Measurements from ENCODE around the gene NPB. TPM values are rescaled to one million over a fixed set of nuclear protein-coding genes. Genes with fewer than 3 reads are reported as not detected.
A peak's percentile ranks its signal among the peaks of the same experiment; 100 is the strongest.

Gene NPB
- total RNA-seq, 2 experiments from 2014 or later = 0.23 TPM; not detected in 1

DNA sequence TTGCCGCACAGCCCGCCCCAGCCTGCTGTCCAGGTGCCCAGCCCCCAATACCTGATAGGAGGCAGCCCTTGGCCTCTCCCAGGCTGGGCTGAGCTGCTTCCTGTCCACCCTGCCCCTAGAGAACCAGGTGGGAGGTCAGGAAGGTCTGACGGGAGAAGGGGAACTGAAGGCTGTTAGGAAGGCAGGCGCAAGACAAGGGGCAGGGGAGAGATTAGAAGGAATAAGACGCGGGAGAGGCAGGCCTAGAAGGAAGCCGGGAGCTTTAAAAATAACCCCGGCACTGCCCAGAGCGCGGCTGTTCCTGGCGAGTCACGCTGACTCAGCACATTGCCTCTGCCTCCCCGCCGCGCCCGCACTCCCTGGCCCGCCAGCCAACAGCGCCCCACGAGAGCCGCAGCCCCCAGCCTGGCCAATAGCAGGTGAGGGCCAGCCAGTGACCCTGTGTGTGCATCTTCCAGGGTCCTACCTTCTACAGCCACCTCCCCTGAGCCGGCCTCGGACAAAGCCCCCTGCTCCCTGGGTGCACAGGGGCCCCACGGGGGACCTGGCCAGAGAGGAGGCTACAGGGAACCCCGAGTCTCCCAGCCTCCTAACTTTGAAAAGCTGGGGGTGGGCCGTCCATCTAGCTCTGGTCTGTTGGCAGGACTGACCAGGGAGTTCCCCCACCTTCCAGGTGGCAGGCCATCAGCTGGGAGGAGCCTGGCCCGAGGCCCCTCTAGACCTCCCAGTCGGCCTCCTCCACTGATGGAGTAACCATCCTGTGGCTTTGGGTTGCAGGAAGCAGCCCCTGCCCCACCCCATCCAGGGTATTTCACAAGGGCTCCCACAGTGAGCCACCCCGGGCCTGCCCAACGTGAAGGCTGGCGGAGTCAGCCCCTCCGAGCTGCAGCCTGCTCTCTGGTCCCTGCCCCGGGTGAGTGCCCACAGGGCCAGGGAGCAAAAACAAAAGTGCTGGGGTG is 21.5 kb downstream of the NPB start:
- DNase-seq (no peak), ATAC-seq (no peak)
- H3K4me3 Mint-ChIP-seq = no peak overlapping the region
- no peaks in the 10 kb centered on the region for H3K9me3 Mint-ChIP-seq (ENCODE audit: low read depth)
- peaks cover 2% of the 10 kb centered on the region for H3K36me3 Mint-ChIP-seq
- CTCF ChIA-PET = interaction anchor here (0.7 to 1.3 kb wide), 2 partner anchors 36 to 40 kb away, joined by 3 to 4 read pairs; no protein-coding TSS in a partner anchor
- no peaks in the 10 kb centered on the region for H3K27me3 Mint-ChIP-seq
- peak overlapping the region; percentile 54 for H3K27ac Mint-ChIP-seq
- peaks cover 24% of the 10 kb centered on the region for H3K4me1 Mint-ChIP-seq

DNA sequence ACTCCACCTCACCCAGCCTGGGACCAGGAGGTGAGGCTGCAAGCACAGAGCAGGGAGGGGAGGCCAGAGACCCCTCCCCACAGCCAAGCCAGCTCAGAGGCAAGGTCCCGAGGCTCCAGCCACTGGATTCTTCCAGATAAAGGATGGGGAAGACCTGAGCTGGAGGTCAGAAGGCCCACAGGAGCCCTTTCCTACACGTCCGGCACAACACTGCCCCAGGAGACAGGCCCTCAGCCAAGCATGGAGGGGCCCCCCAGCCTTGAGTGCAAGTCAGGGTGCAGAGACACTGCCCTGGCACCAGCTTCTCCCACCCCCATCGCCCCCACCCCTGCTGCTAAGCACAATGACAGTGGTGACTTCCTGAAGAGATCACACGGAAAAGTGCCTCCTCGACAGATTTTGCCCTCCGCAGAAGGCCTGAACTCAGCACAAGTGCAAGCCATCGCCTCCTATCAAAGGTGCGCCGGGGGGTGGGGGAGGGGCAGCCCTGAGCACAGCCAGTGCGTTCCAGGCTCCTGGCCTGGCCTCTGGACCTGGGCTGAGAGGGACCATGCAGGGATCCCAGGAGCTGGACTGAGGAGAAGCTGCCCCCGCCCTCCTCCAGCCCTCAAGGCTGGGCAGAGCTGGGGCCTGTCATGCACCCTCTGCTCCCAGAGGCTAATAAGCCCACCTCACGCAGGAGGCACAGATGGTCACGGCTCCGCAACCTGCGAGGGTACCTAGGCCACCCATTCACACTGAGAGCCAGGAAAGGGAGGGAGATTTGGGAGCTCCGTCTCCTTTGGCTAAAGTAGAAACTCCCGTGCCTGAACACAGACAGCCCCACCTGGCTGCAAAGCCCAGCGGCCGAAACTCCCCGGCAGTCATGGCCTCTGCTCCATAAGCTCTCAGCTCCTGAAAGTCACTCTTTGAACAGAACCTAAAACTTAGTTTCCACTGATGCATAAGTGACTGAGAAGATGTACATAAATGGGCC is 22.8 kb downstream of the NPB start:
- peaks cover 2% of the 10 kb centered on the region for H3K27me3 Mint-ChIP-seq
- H3K4me3 Mint-ChIP-seq = peak overlapping the region; percentile 11
- H3K9me3 Mint-ChIP-seq (ENCODE audit: low read depth) = no peaks in the 10 kb centered on the region
- no peak for ATAC-seq
- CTCF ChIA-PET = interaction anchor here (1.3 to 3.6 kb wide), 3 partner anchors 9 to 95 kb away, joined by 4 to 26 read pairs (median 5); no protein-coding TSS in a partner anchor
- DNase-seq = no peak
- peaks cover 25% of the 10 kb centered on the region for H3K4me1 Mint-ChIP-seq
- peak overlapping the region; percentile 17 for H3K27ac Mint-ChIP-seq
- peaks cover 2% of the 10 kb centered on the region for H3K36me3 Mint-ChIP-seq

DNA sequence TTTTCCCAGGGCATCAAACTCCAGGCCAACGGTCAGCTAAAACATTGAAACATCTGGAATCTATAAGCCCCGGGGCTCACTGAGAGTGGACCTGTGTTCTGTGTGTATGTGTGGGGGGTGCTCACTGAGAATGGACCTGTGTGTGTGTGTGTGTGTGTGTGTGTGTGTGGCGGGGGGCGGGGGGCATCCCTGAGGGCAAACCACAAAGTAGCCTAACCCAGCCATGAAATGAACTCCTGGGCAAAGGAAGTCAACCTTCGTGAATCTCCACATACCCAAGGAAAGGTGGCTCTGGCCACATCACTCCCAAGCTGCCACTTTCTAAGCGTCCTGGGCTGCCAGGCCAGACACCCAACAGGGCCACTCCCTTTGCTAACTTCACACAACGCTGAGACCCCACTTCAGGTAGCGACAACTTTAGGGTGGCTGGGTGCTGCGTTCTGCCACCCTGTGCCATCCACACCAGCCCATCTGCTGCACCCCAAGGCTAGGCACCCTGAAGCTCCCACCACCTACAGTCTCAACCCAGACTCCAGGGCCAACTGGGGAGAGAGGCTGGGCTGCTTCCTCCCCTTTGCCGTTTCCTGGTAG is 23.9 kb downstream of the NPB start:
- CTCF ChIA-PET = interaction anchor here (0.6 to 3.6 kb wide), 7 partner anchors 10 to 147 kb away, joined by 3 to 26 read pairs (median 5); no protein-coding TSS in a partner anchor
- peak; percentile 13 for ATAC-seq
- Mint-ChIP-seq H3K27ac (peak overlapping the region; percentile 85), H3K36me3 (peaks cover 2% of the 10 kb centered on the region), H3K27me3 (peaks cover 2% of the 10 kb centered on the region), H3K4me1 (peaks cover 25% of the 10 kb centered on the region), H3K9me3 (ENCODE audit: low read depth) (no peaks in the 10 kb centered on the region), H3K4me3 (peak overlapping the region; percentile 79)
- no peak for DNase-seq

DNA sequence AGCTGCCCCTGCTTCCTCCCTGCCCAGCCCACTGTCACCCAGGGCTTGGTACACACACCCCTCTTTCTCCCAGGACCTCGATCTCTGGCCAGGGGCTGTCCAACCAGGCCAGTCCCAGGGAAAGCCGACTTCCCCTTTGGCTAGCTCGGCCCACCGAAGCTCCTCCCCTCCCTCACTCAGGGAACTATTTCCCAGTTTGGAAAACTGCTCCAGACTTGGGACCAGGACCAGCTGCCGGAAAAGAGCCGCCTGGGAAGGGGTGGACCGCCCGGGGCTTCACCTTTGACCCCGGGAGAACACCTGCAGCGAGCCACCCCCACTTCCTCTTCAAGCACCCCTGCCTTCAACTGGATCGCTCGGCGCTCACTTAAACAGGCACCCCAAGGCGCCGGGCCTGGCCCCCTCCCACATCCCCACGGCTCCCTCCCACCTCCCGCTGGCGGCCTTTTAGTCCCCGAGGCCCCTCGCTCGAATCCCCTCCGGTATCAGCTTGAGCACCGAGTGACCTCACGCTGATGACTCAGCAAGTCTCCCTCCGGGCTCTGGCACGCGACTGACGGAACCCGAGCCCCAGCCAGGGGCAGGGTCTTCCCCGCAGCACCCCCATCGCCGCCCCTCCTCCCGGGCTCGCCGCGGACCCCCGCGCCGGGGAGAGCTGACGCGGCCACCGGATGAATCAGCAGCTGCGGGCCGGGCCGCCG is 24.6 kb downstream of the NPB start:
- H3K4me3 Mint-ChIP-seq = peak overlapping the region; percentile 79
- no peaks in the 10 kb centered on the region for H3K9me3 Mint-ChIP-seq (ENCODE audit: low read depth)
- DNase-seq (peak; percentile 75), ATAC-seq (peak; percentile 20)
- CTCF ChIA-PET = interaction anchor here (0.6 to 3.6 kb wide), 10 partner anchors 10 to 147 kb away, joined by 3 to 26 read pairs (median 6); partner anchors contain the start of genes ANAPC11 and PYCR1
- H3K27ac Mint-ChIP-seq = peak overlapping the region; percentile 85
- peaks cover 2% of the 10 kb centered on the region for H3K27me3 Mint-ChIP-seq
- peaks cover 2% of the 10 kb centered on the region for H3K36me3 Mint-ChIP-seq
- H3K4me1 Mint-ChIP-seq = peaks cover 25% of the 10 kb centered on the region

DNA sequence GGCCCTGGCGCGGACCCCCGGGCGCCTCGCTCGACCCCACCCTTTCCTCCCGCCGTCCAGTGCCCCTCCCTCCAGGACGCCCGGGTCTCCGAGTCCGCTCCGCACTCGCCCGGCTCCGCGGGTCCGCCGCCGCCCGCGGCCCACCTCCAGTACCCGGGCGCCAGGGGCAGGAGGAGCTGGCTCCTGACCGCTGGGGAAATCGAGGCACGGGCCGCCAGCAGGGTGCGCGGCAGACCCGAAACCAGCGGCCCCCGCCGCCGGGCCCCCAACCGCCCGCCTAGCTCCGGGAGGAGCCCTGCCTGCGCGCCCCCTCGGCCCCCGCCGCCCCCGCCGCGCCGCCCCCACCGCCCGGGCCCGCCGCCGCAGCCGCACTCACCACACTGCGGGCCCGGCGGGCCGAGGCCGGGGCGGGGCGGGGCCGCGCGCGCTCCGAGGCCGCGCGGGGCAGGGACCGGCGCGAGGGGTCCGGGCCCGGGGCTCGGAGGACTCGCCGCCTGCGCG is 25.2 kb downstream of the NPB start:
- Mint-ChIP-seq H3K27ac (no peak overlapping the region), H3K9me3 (ENCODE audit: low read depth) (no peaks in the 10 kb centered on the region), H3K27me3 (peaks cover 2% of the 10 kb centered on the region), H3K4me1 (peaks cover 26% of the 10 kb centered on the region), H3K4me3 (peak overlapping the region; percentile 79), H3K36me3 (peaks cover 1% of the 10 kb centered on the region)
- DNase-seq = no peak
- CTCF ChIA-PET = interaction anchor here (0.7 to 3.6 kb wide), 12 partner anchors 10 to 196 kb away, joined by 3 to 26 read pairs (median 6); partner anchors contain the start of genes ANAPC11, CENPX, DCXR and LRRC45
- peak; percentile 14 for ATAC-seq

DNA sequence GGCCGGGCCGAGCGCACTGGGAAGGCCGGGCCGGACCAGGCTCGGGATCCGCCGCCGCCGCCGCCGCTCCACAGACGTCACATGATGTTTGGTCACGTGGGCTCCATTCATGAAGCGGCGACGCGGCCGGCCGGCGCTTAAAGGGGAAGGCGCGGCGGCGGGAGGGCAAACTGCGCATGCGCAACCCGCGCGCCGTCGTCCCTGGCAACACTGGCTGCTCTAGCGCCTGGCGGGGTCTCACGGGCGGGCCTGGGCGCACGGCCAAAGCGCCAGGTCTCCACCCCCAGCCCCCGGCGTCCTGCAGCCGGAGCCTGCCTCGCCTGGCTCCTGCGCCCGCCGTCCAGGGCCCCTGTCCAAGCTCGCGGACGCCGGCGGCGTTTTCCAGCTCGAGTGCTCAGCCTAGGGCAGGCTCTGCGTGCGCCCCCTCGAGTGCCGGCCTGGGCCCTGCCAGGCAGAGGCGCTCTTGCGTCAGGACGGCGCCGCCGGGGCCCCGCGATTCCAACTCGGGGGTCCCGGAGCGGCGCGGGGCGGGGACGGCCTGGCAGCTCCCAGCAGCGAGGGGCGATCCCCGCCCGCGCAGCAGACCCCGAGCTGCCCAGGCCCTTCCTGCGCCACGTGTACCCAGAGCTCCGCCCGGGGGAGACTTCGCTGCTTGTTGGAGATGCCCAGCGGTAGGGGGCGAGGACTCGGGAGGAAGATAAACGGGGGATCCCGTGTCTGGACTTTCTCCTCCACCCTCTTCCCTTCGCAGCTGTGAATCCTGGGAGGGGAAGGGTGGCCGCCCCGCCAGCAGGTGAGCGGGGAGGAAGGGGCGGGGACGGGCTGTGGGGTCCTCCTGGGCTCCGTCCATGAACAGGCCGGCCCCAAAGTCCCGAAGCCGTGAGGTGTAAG is 25.9 kb downstream of the NPB start, which contains the start of gene MAFG:
Gene MAFG, minus strand, starts transcription at position 83 of the 891 bp plus-strand sequence. CDS start 4,550 bp downstream, outside the sequence.
- Mint-ChIP-seq H3K4me1 (peaks cover 28% of the 10 kb centered on the region), H3K36me3 (no peaks in the 10 kb centered on the region), H3K4me3 (peak within 1 kb of the TSS; percentile 79), H3K27me3 (peaks cover 2% of the 10 kb centered on the region), H3K9me3 (ENCODE audit: low read depth) (no peaks in the 10 kb centered on the region), H3K27ac (peak within 1 kb of the TSS; percentile 85)
- DNase-seq = peak; percentile 93
- ATAC-seq = peak; percentile 76
- CTCF ChIA-PET = interaction anchor here (0.7 to 3.6 kb wide), 13 partner anchors 9 to 197 kb away, joined by 3 to 26 read pairs (median 6); partner anchors contain the start of genes ANAPC11, CENPX, DCXR and LRRC45

DNA sequence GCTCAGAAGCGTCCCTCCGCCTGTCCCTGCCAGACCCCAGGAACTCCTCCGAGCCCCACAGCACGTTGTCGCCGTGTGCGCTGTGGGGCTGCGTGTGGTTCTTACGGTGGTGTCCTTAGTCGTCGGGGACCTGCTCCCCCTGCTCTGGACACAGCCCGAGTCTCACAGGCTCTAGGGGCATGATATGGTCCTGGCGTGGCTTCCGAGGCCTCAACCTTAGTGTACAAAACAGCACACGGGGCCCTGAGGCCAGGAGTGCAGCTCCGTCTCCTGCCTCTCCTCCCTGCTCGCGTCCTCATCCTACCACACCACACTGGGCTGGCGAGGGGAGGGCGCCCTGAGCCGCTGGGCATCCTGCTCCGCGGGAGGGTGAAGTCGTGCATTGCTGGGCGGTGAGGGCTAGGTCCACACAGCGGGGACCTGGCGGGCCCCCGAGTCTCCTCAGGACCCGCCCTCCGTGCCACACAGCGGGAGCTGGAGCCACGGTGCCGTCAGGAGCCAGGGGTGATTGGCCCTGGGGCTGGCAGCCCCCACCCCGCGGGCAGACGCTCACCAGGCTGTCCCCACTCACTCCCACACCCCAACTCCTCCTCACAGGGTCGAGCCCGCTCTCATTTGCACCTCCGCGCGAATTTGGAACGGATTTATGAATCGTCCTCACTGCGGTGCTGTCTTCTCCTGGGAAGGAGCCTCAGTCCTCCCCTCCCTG is 26.7 kb downstream of the NPB start:
- H3K27ac Mint-ChIP-seq = no peak overlapping the region
- H3K36me3 Mint-ChIP-seq = no peaks in the 10 kb centered on the region
- DNase-seq = no peak
- H3K4me3 Mint-ChIP-seq = peak overlapping the region; percentile 57
- peaks cover 32% of the 10 kb centered on the region for H3K4me1 Mint-ChIP-seq
- ATAC-seq = no peak
- H3K9me3 Mint-ChIP-seq (ENCODE audit: low read depth) = no peaks in the 10 kb centered on the region
- peaks cover 2% of the 10 kb centered on the region for H3K27me3 Mint-ChIP-seq
- CTCF ChIA-PET = interaction anchor here (1.0 to 3.6 kb wide), 7 partner anchors 8 to 197 kb away, joined by 3 to 26 read pairs (median 7); partner anchors contain the start of genes ANAPC11, CENPX, LRRC45 and PYCR1

DNA sequence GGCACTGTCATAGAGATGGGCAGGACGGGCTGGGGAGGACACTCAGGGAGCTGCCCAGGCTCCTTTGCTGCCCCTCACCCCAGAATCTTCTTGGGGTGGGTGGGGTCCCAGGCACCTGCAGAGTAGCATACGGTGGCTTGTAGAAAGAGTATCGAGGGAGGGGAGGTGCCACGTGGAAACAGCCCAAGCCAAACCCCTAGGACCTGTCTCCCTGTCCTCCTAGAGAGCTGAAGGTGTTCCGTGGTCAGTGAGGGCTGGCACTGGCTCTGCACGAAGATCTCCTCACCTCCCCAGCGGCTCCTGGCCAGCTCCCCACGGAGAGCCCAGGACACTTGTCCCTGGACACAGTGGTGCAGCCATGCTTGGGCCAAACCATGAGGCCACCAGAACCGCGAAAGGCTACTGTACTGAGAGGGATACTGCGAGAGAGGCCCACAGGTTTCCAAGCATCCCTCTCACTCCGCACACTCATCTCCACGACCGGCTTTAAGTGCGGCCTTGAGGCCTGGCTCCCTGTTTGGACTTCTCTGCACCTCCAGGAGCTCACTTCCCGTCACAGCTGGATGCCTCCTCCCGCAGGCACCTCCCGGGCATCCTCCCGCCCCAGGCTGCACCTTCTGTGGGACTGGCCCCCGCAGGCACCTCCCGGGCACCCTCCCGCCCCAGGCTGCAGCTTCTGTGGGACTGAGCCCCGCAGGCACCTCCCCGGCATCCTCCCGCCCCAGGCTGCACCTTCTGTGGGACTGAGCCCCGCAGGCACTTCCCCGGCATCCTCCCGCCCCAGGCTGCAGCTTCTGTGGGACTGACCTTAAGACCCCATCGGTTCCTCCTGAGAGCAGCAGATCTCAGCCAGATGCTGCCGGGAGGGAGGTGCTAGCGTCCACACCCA is 27.5 kb downstream of the NPB start:
- Mint-ChIP-seq H3K4me1 (peaks cover 30% of the 10 kb centered on the region), H3K9me3 (ENCODE audit: low read depth) (no peaks in the 10 kb centered on the region), H3K4me3 (peak overlapping the region; percentile 24), H3K27me3 (peaks cover 2% of the 10 kb centered on the region), H3K27ac (no peak overlapping the region), H3K36me3 (no peaks in the 10 kb centered on the region)
- DNase-seq (no peak), ATAC-seq (no peak)
- CTCF ChIA-PET = interaction anchor here (1.8 to 2.3 kb wide), 3 partner anchors 30 to 101 kb away, joined by 6 to 14 read pairs (median 10); partner anchors contain the start of gene ANAPC11

DNA sequence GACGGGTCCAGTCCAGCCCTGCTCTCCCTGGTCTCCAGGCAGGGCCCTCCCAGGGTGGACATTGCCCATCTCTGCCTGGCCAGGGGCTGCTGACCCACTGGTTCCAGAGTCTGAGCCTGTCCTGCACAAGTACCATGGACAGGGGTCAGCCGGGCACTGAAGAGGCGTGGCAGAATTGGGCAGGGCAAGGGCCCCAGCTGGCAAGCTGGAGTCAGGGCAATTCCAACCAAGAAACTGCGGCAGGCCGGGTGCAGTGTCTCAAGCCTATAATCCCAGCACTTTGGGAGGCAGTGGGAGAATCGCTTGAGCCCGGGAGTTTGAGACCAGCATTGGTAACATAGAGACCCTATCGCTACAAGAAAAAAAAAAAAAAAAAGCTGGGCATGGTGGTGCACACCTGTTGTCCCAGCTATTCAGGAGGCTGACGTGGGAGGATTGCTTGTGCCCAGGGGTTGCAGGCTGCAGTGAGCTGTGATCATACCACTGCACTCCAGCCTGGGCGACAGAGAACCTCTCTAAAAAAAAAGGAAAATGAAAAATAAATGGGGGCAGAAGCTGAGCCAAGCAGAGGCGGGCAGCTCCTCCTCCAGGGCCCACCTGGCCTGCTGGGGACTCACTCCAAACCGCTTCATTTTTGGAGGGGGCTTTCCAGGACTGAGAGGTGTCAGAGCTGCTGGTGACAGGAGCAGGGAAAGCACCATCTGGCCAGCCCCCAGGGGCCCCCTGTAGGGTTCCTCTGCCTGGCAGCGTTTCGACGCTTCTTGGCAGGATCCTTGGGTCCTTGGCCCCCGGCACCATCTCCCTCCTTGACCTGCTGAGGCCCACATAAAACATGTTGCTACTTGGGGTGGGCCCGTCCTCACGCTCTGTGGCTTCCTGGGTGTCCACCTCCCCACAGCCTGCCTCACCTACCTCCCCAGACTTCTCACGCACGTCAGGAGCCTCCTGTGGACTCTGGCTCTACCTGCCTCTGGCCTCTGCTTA is 28.4 kb downstream of the NPB start:
- no peaks in the 10 kb centered on the region for H3K9me3 Mint-ChIP-seq (ENCODE audit: low read depth)
- CTCF ChIA-PET = interaction anchor here (0.6 to 1.8 kb wide), 2 partner anchors 29 to 89 kb away, joined by 3 to 10 read pairs; no protein-coding TSS in a partner anchor
- H3K36me3 Mint-ChIP-seq = no peaks in the 10 kb centered on the region

More for the DNA sequence above, 28.4 kb downstream of the NPB start:
- Mint-ChIP-seq H3K4me1 (peaks cover 25% of the 10 kb centered on the region), H3K27ac (no peak overlapping the region), H3K4me3 (no peak overlapping the region), H3K27me3 (peaks cover 2% of the 10 kb centered on the region)
- DNase-seq (no peak), ATAC-seq (no peak)

Data from activated CD8-positive, alpha-beta memory T cell treated with anti-CD3 and anti-CD28 coated beads, Interleukin-2, amount 10 ng/mL, durations not matched to agents 7 days and 5 days (primary cell).